ENCODE measurements around the gene OTUB2. TPM values are rescaled to one million over a fixed set of nuclear protein-coding genes. Genes with fewer than 3 reads are reported as not detected.
A peak's percentile ranks its signal among the peaks of the same experiment; 100 is the strongest.

The OTUB2 gene
- total RNA-seq = under 1 TPM in 2 of 3 donors, not detected in 1; 0.09 to 0.13 TPM
- 0.14 TPM for total RNA-seq (2013)

GRCh38 chr14:94026173-94026888, at the start of gene OTUB2:
Gene OTUB2 (plus strand): TSS chr14:94026340. CDS start chr14:94026538, 198 bp downstream.
- ATAC-seq = peak; percentile 100
- DNase-seq = peak; percentile 96 to 98
- Mint-ChIP-seq H3K27me3 (ENCODE audit: low read depth in 2 of 2) (peaks cover 23 to 31% of the 10 kb centered on the region in 2 donors), H3K27ac (peak within 1 kb of the TSS in 1 of 2 donors; percentile 64), H3K4me3 (peak within 1 kb of the TSS; percentile 80), H3K36me3 (no peaks in the 10 kb centered on the region), H3K4me1 (peaks cover 6 to 9% of the 10 kb centered on the region in 2 donors), H3K9me3 (no peaks in the 10 kb centered on the region)
- Histone ChIP-seq H3K36me3 (ENCODE audit: control insufficient read depth, insufficient read depth, low read length) (no peaks in the 10 kb centered on the region), H3K4me3 (ENCODE audit: low read length) (peak within 1 kb of the TSS; percentile 22), H3K27me3 (ENCODE audit: control insufficient read depth, insufficient read depth, low read length) (no peaks in the 10 kb centered on the region), H3K9me3 (ENCODE audit: control insufficient read depth, insufficient read depth, low read length) (no peaks in the 10 kb centered on the region), H3K27ac (ENCODE audit: low read length) (no peak within 1 kb of the TSS), H3K4me1 (ENCODE audit: control insufficient read depth, insufficient read depth, low read length) (peaks cover 12% of the 10 kb centered on the region)
- 2% methylated on average over 74 of the region's 74 CpGs for WGBS (ENCODE audit: insufficient coverage)
- intact Hi-C loops (cut with micrococcal nuclease) = loop anchor here (1.0 kb wide), 1 partner anchor 55 kb away; the partner anchor contains the start of genes DDX24 and IFI27L1
- no peak for TF ChIP-seq CTCF (IDR thresholded peaks at IDR 0.05)

- peak in 1 of 2 donors; percentile 39 for DNase-seq
- Histone ChIP-seq H3K9me3 (ENCODE audit: control insufficient read depth, insufficient read depth, low read length) (peaks cover 14% of the 10 kb centered on the region), H3K36me3 (ENCODE audit: control insufficient read depth, insufficient read depth, low read length) (no peaks in the 10 kb centered on the region), H3K4me1 (ENCODE audit: control insufficient read depth, insufficient read depth, low read length) (peaks cover 36% of the 10 kb centered on the region), H3K4me3 (ENCODE audit: low read length) (no peak within 1 kb of the TSS), H3K27me3 (ENCODE audit: control insufficient read depth, insufficient read depth, low read length) (peaks cover 5% of the 10 kb centered on the region), H3K27ac (ENCODE audit: low read length) (no peak within 1 kb of the TSS)
- intact Hi-C loops (cut with micrococcal nuclease) = no loop called here
- Mint-ChIP-seq H3K4me1 (peaks cover 30 to 31% of the 10 kb centered on the region in 2 donors), H3K9me3 (peaks cover 2% of the 10 kb centered on the region in 2 donors), H3K27ac (peak within 1 kb of the TSS in 1 of 2 donors; percentile 22), H3K27me3 (ENCODE audit: low read depth in 2 of 2) (peaks cover 8 to 12% of the 10 kb centered on the region in 2 donors), H3K36me3 (no peaks in the 10 kb centered on the region), H3K4me3 (no peak within 1 kb of the TSS)
- TF ChIP-seq CTCF (IDR thresholded peaks at IDR 0.05) = no peak
- no peak for ATAC-seq
- WGBS (ENCODE audit: insufficient coverage) = 27% methylated on average over 12 of the region's 12 CpGs
These were observed 49.6 kb upstream of the OTUB2 start, which contains the start of gene ASB2 for GRCh38 chr14:93976477-93977057. Gene ASB2 (minus strand): TSS chr14:93976570. CDS start chr14:93964539, 12,031 bp downstream.

GRCh38 chr14:93977171-93977570, 49.0 kb upstream of the OTUB2 start:
- Histone ChIP-seq H3K4me1 (ENCODE audit: control insufficient read depth, insufficient read depth, low read length) (peaks cover 36% of the 10 kb centered on the region), H3K36me3 (ENCODE audit: control insufficient read depth, insufficient read depth, low read length) (no peaks in the 10 kb centered on the region), H3K27me3 (ENCODE audit: control insufficient read depth, insufficient read depth, low read length) (peaks cover 5% of the 10 kb centered on the region), H3K9me3 (ENCODE audit: control insufficient read depth, insufficient read depth, low read length) (peaks cover 14% of the 10 kb centered on the region), H3K4me3 (ENCODE audit: low read length) (no peak overlapping the region), H3K27ac (ENCODE audit: low read length) (no peak overlapping the region)
- Mint-ChIP-seq H3K4me1 (peaks cover 29 to 31% of the 10 kb centered on the region in 2 donors), H3K27ac (peak overlapping the region in 1 of 2 donors; percentile 22), H3K27me3 (ENCODE audit: low read depth in 2 of 2) (peaks cover 8 to 12% of the 10 kb centered on the region in 2 donors), H3K4me3 (no peak overlapping the region), H3K36me3 (no peaks in the 10 kb centered on the region), H3K9me3 (peaks cover 2% of the 10 kb centered on the region in 2 donors)
- intact Hi-C loops (cut with micrococcal nuclease) = no loop called here
- WGBS (ENCODE audit: insufficient coverage) = 96% methylated on average over 5 of the region's 5 CpGs
- no peak for DNase-seq
- TF ChIP-seq CTCF (IDR thresholded peaks at IDR 0.05) = no peak
- no peak for ATAC-seq

Measured in natural killer cell (primary cell).